ENCODE measurements around the gene GCN1.
A peak's percentile ranks its signal among the peaks of the same experiment; 100 is the strongest.

GCN1 gene

GRCh38 chr12:120117961-120118320 is 76.6 kb downstream of the GCN1 start:
- no peak for DNase-seq (ENCODE audit: low read depth in 1 of 2, low spot score in 1 of 2)

- peak; percentile 97 for DNase-seq (ENCODE audit: low read depth in 1 of 2, low spot score in 1 of 2)
Observed at GRCh38 chr12:120116792-120117651, 77.5 kb downstream of the GCN1 start.

- DNase-seq (ENCODE audit: low read depth in 1 of 2, low spot score in 1 of 2): no peak
Observed at GRCh38 chr12:120116441-120116791, 78.1 kb downstream of the GCN1 start, which contains the start of gene RAB35. TSS of gene RAB35 (minus strand) at chr12:120116753. CDS start at chr12:120116650, 103 bp downstream.

- no peak for DNase-seq (ENCODE audit: low read depth in 1 of 2, low spot score in 1 of 2)
Observed at GRCh38 chr12:120115692-120116440, 78.6 kb downstream of the GCN1 start.

GRCh38 chr12:120115066-120115465 is 79.4 kb downstream of the GCN1 start:
- no peak for DNase-seq (ENCODE audit: low read depth in 1 of 2, low spot score in 1 of 2)

GRCh38 chr12:120110550-120111501 is 83.7 kb downstream of the GCN1 start:
- DNase-seq (ENCODE audit: low read depth in 1 of 2, low spot score in 1 of 2): peak in 1 of 2 donors; percentile 18

- no peak for DNase-seq (ENCODE audit: low read depth in 1 of 2, low spot score in 1 of 2)
Observed at GRCh38 chr12:120109570-120110267, 84.8 kb downstream of the GCN1 start.

GRCh38 chr12:120106151-120106550 is 88.4 kb downstream of the GCN1 start:
- DNase-seq (ENCODE audit: low read depth in 1 of 2, low spot score in 1 of 2): no peak

GRCh38 chr12:120103371-120103770 is 91.1 kb downstream of the GCN1 start:
- DNase-seq (ENCODE audit: low read depth in 1 of 2, low spot score in 1 of 2): no peak

GRCh38 chr12:120103044-120103338 is 91.5 kb downstream of the GCN1 start:
- no peak for DNase-seq (ENCODE audit: low read depth in 1 of 2, low spot score in 1 of 2)

GRCh38 chr12:120102189-120103043 is 92.1 kb downstream of the GCN1 start:
- DNase-seq (ENCODE audit: low read depth in 1 of 2, low spot score in 1 of 2): no peak

- no peak for DNase-seq (ENCODE audit: low read depth in 1 of 2, low spot score in 1 of 2)
Observed at GRCh38 chr12:120101617-120102016, 92.9 kb downstream of the GCN1 start.

GRCh38 chr12:120101182-120101581 is 93.3 kb downstream of the GCN1 start:
- no peak for DNase-seq (ENCODE audit: low read depth in 1 of 2, low spot score in 1 of 2)

GRCh38 chr12:120100630-120101029 is 93.9 kb downstream of the GCN1 start:
- no peak for DNase-seq (ENCODE audit: low read depth in 1 of 2, low spot score in 1 of 2)

- no peak for DNase-seq (ENCODE audit: low read depth in 1 of 2, low spot score in 1 of 2)
Observed at GRCh38 chr12:120099738-120100137, 94.8 kb downstream of the GCN1 start.

- no peak for DNase-seq (ENCODE audit: low read depth in 1 of 2, low spot score in 1 of 2)
Observed at GRCh38 chr12:120098756-120099470, 95.6 kb downstream of the GCN1 start.

GRCh38 chr12:120096671-120097202 is 97.8 kb downstream of the GCN1 start:
- DNase-seq (ENCODE audit: low read depth in 1 of 2, low spot score in 1 of 2): no peak

GRCh38 chr12:120095736-120096135 is 98.8 kb downstream of the GCN1 start:
- no peak for DNase-seq (ENCODE audit: low read depth in 1 of 2, low spot score in 1 of 2)

- no peak for DNase-seq (ENCODE audit: low read depth in 1 of 2, low spot score in 1 of 2)
Observed at GRCh38 chr12:120095331-120095730, 99.2 kb downstream of the GCN1 start.
